ENCODE measurements around the gene SCAF4.

SCAF4 gene

GRCh38 chr21:31696424-31696823 lies 35.5 kb downstream of the SCAF4 start:
- no peaks in the 10 kb centered on the region for H3K79me2 ChIP-seq (ENCODE audit: insufficient read depth, low read length)
- H3K27me3 ChIP-seq (ENCODE audit: insufficient read depth, low read length): no peaks in the 10 kb centered on the region
- no peak overlapping the region for H2AFZ ChIP-seq (ENCODE audit: low read length)
- no peaks in the 10 kb centered on the region for H3F3A ChIP-seq (ENCODE audit: insufficient read depth, low read length)
- no peak overlapping the region for H3K4me3 ChIP-seq (ENCODE audit: low read depth, low read length, poor library complexity, severe bottlenecking)
- H3K9me3 ChIP-seq (ENCODE audit: low read length): no peaks in the 10 kb centered on the region
- no peaks in the 10 kb centered on the region for H3K9me2 ChIP-seq (ENCODE audit: low read depth, low read length)
- H3K9ac ChIP-seq (ENCODE audit: low read length): no peak overlapping the region
- no peaks in the 10 kb centered on the region for H3K4me1 ChIP-seq (ENCODE audit: insufficient read depth, low read length, severe bottlenecking)
- no peak overlapping the region for H3K4me2 ChIP-seq (ENCODE audit: low read length)
- H3K36me3 ChIP-seq (ENCODE audit: insufficient read depth, low read length): peaks cover 96% of the 10 kb centered on the region
- TF ChIP-seq, protein P1, sequence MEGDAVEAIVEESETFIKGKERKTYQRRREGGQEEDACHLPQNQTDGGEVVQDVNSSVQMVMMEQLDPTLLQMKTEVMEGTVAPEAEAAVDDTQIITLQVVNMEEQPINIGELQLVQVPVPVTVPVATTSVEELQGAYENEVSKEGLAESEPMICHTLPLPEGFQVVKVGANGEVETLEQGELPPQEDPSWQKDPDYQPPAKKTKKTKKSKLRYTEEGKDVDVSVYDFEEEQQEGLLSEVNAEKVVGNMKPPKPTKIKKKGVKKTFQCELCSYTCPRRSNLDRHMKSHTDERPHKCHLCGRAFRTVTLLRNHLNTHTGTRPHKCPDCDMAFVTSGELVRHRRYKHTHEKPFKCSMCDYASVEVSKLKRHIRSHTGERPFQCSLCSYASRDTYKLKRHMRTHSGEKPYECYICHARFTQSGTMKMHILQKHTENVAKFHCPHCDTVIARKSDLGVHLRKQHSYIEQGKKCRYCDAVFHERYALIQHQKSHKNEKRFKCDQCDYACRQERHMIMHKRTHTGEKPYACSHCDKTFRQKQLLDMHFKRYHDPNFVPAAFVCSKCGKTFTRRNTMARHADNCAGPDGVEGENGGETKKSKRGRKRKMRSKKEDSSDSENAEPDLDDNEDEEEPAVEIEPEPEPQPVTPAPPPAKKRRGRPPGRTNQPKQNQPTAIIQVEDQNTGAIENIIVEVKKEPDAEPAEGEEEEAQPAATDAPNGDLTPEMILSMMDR (IDR thresholded peaks at IDR 0.05; ENCODE audit: low read length): no peak
- no peak for TF ChIP-seq EZH2 (IDR thresholded peaks at IDR 0.05; ENCODE audit: borderline replicate concordance, low read length)
- H4K20me1 ChIP-seq (ENCODE audit: insufficient read depth, low read length): no peaks in the 10 kb centered on the region
- H3K27ac ChIP-seq (ENCODE audit: low read depth, low read length, poor library complexity, severe bottlenecking): no peak overlapping the region

GRCh38 chr21:31693222-31693621 lies 38.7 kb downstream of the SCAF4 start:
- no peak overlapping the region for H3K4me2 ChIP-seq (ENCODE audit: low read length)
- H3K4me1 ChIP-seq (ENCODE audit: insufficient read depth, low read length, severe bottlenecking): no peaks in the 10 kb centered on the region
- H3K9ac ChIP-seq (ENCODE audit: low read length): no peak overlapping the region
- no peaks in the 10 kb centered on the region for H3F3A ChIP-seq (ENCODE audit: insufficient read depth, low read length)
- H3K27me3 ChIP-seq (ENCODE audit: insufficient read depth, low read length): no peaks in the 10 kb centered on the region
- no peak for TF ChIP-seq EZH2 (IDR thresholded peaks at IDR 0.05; ENCODE audit: borderline replicate concordance, low read length)
- TF ChIP-seq, protein P1 (IDR thresholded peaks at IDR 0.05; ENCODE audit: low read length): no peak
- no peak overlapping the region for H3K27ac ChIP-seq (ENCODE audit: low read depth, low read length, poor library complexity, severe bottlenecking)
- H3K79me2 ChIP-seq (ENCODE audit: insufficient read depth, low read length): no peaks in the 10 kb centered on the region
- peaks cover 96% of the 10 kb centered on the region for H3K36me3 ChIP-seq (ENCODE audit: insufficient read depth, low read length)
- no peak overlapping the region for H2AFZ ChIP-seq (ENCODE audit: low read length)
- H4K20me1 ChIP-seq (ENCODE audit: insufficient read depth, low read length): no peaks in the 10 kb centered on the region
- H3K9me3 ChIP-seq (ENCODE audit: low read length): no peaks in the 10 kb centered on the region
- no peak overlapping the region for H3K4me3 ChIP-seq (ENCODE audit: low read depth, low read length, poor library complexity, severe bottlenecking)
- no peaks in the 10 kb centered on the region for H3K9me2 ChIP-seq (ENCODE audit: low read depth, low read length)

DNA sequence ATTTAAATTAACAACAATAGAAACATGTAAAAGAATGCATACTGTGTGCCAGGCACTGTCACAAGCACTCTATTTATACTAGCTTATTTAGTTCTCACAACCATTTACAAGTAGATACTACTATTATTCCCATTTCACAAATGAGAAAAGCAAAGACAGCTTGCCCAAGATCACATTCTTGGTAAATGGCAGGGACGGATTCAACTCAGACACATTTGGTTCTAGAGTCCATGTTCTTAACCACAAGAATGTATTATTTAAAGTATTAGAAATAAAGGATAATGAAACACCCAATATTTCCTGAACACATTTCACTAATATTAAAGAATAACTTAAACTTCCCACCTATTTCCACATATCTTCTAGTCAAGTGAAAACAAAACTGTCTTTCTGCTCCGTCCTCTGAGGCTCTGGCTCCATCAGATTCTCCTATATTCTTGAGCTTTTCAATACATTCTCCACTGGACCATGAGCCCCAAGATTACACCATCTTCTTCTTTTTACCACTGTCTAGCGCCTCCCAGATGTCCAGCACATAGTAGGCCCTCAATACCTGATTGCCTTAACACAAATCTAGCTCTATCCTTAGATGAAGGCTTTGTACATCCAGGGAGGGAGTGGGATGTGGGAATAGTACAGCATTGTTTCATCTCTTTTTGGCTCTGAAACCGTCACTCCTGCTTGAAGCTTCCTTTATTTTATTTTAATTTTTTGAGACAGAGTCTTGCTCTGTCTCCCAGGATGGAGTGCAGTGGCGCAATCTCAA lies 43.1 kb downstream of the SCAF4 start:
- no peaks in the 10 kb centered on the region for H3K79me2 ChIP-seq (ENCODE audit: insufficient read depth, low read length)
- no peak overlapping the region for H3K9ac ChIP-seq (ENCODE audit: low read length)
- no peak for TF ChIP-seq EZH2 (IDR thresholded peaks at IDR 0.05; ENCODE audit: borderline replicate concordance, low read length)
- TF ChIP-seq, protein P1 (IDR thresholded peaks at IDR 0.05; ENCODE audit: low read length): no peak
- no peak overlapping the region for H3K4me2 ChIP-seq (ENCODE audit: low read length)
- H3K9me3 ChIP-seq (ENCODE audit: low read length): no peaks in the 10 kb centered on the region
- H3K27ac ChIP-seq (ENCODE audit: low read depth, low read length, poor library complexity, severe bottlenecking): no peak overlapping the region
- peaks cover 95% of the 10 kb centered on the region for H3K36me3 ChIP-seq (ENCODE audit: insufficient read depth, low read length)
- no peak overlapping the region for H3K4me3 ChIP-seq (ENCODE audit: low read depth, low read length, poor library complexity, severe bottlenecking)
- no peaks in the 10 kb centered on the region for H3F3A ChIP-seq (ENCODE audit: insufficient read depth, low read length)
- H4K20me1 ChIP-seq (ENCODE audit: insufficient read depth, low read length): no peaks in the 10 kb centered on the region; the same call in 1 of the 2 replicates
- no peaks in the 10 kb centered on the region for H3K4me1 ChIP-seq (ENCODE audit: insufficient read depth, low read length, severe bottlenecking)
- no peaks in the 10 kb centered on the region for H3K27me3 ChIP-seq (ENCODE audit: insufficient read depth, low read length)
- no peaks in the 10 kb centered on the region for H3K9me2 ChIP-seq (ENCODE audit: low read depth, low read length)
- H2AFZ ChIP-seq (ENCODE audit: low read length): no peak overlapping the region
